MCF 10A (cell line): ENCODE results near the gene HTR1E. TPM values are rescaled to one million over a fixed set of nuclear protein-coding genes. Genes with fewer than 3 reads are reported as not detected.
A peak's percentile ranks its signal among the peaks of the same experiment; 100 is the strongest.
"Not testable (repeated sequence)": the region's sequence is repeated elsewhere in the genome, so short reads cannot be mapped to it uniquely, and the experiment has no call there.

Experiments used
- Bru-seq: library from RNA; stranded (reverse); fragments of 400-500 nt; gene quantifications from one replicate; lab custom pipeline; 2021; lab: Mats Ljungman, UMichigan
- BruChase-seq, 2 experiments: library from RNA; stranded (reverse); fragments of 400-500 nt; gene quantifications; one replicate each; lab custom pipeline; 2021; lab: Mats Ljungman, UMichigan
- BruUV-seq: library from RNA; stranded (reverse); fragments of 400-500 nt; replicated peaks from 2 replicates; lab custom pipeline; 2021; lab: Mats Ljungman, UMichigan
- CTCF ChIA-PET: fragments of 300-600 bp; sonication (Branson Sonifier 250); formaldehyde crosslinking; extraction: SDS; loops from one replicate; lab custom pipeline; 2021; ENCODE audit warnings: antibody characterized with exemption, inconsistent platforms; lab: Yijun Ruan, JAX
- POLR2A ChIA-PET: fragments of 300-600, 350-650 bp; sonication (Branson Sonifier 250); formaldehyde crosslinking; extraction: SDS; loops from one replicate; lab custom pipeline; 2020; ENCODE audit warnings: antibody characterized with exemption, inconsistent platforms; lab: Yijun Ruan, JAX
- DNase-seq: peaks from one replicate; pipeline ENCODE4 v3.0.0-alpha.2; 2018; ENCODE audit not compliant: unreplicated experiment
- H3K27ac Mint-ChIP-seq: one replicate; pipeline ENCODE4 v1.8.0; 2022; ENCODE audit warnings: mild to moderate bottlenecking, low read depth, mixed read lengths; ENCODE audit not compliant: unreplicated experiment
- H3K27me3 Mint-ChIP-seq: one replicate; pipeline ENCODE4 v1.8.0; 2022; ENCODE audit warnings: mixed read lengths; ENCODE audit not compliant: insufficient read depth, unreplicated experiment
- H3K36me3 Mint-ChIP-seq: one replicate; pipeline ENCODE4 v1.8.0; 2022; ENCODE audit warnings: mild to moderate bottlenecking, moderate library complexity, mixed read lengths; ENCODE audit not compliant: insufficient read depth, unreplicated experiment
- H3K4me1 Mint-ChIP-seq: one replicate; pipeline ENCODE4 v1.8.0; 2022; ENCODE audit warnings: mixed read lengths; ENCODE audit not compliant: insufficient read depth, unreplicated experiment
- H3K4me3 Mint-ChIP-seq: one replicate; pipeline ENCODE4 v1.8.0; 2022; ENCODE audit warnings: mild to moderate bottlenecking, moderate library complexity, mixed read lengths; ENCODE audit not compliant: unreplicated experiment
- H3K9me3 Mint-ChIP-seq: one replicate; pipeline ENCODE4 v1.8.0; 2022; ENCODE audit warnings: mixed read lengths; ENCODE audit not compliant: unreplicated experiment
- intact Hi-C: fragments of 100-400 bp; cut with micrococcal nuclease; formaldehyde crosslinking; loops from 2 replicates; pipeline ENCODE4 v1.14.1; 2022
- long read RNA-seq: library from polyadenylated mRNA; stranded (forward); transcript quantifications from one replicate; pipeline ENCODE4 v2.0.0, GENCODE V29; 2022
- total RNA-seq: library from RNA; stranded (reverse); gene quantifications from 2 replicates; pipeline ENCODE4 v1.2.3, GENCODE V29; 2022
- TF ChIP-seq, protein P1 (sequence below): fragments of 200-600 bp; IDR thresholded peaks from one replicate; pipeline ENCODE4 v1.8.0; 2022; ENCODE audit warnings: antibody characterized with exemption, mild to moderate bottlenecking; ENCODE audit not compliant: unreplicated experiment

The HTR1E gene, protein sequence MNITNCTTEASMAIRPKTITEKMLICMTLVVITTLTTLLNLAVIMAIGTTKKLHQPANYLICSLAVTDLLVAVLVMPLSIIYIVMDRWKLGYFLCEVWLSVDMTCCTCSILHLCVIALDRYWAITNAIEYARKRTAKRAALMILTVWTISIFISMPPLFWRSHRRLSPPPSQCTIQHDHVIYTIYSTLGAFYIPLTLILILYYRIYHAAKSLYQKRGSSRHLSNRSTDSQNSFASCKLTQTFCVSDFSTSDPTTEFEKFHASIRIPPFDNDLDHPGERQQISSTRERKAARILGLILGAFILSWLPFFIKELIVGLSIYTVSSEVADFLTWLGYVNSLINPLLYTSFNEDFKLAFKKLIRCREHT
- total RNA-seq = not detected in 2 replicates
- Bru-seq, nascent RNA = not detected
- not detected for BruChase-seq, experiment 1, labeled RNA remaining after a 6-hour chase
- BruChase-seq, experiment 2, labeled RNA remaining after a 2-hour chase = not detected
- long read RNA-seq = 0 reads

DNA sequence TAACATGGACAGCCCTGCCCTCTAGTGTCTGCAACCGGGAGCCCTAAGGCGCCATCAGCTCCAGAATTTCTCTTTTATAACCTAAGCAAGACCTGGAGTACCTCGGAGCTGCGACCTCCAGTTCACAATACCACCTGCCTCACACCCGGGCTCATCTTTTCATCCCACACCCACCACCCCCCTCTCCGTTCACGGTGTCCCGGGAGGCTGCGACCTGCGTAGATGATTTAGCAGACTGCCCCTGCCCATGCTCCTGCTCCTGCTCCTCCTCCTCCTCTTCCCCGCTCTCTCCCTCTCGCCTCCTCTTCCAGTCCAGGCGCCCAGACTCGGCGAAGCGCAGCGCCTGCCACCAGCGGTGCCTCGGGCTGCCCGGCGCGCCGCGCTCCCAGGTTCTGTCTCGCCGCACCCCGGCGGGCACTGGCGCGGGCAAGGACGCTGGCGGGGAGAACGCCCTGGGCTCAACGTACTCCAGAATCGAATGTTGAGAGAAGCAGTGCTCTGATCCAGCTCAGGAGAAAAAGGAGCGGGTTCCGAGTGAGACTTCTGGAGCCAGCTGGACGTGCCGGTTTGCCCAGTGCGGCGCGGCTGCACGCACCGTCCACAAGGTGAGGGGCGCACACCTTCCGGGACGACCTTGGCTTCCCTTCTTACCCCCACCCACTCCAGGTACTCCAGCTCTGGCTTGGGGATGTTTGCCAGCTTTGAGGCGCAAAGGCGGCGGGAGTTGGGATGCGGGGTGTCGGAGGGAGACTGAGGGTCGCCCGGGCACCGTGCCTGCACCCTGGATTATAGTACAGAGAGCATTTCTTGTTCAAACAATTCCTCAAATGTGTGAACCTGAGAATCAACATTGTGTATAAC is at the start of gene HTR1E:
TSS of gene HTR1E (plus strand) at position 310 of the 861 bp plus-strand sequence. CDS start 77,807 bp downstream, outside the sequence.
- POLR2A ChIA-PET = no interaction called here

DNA sequence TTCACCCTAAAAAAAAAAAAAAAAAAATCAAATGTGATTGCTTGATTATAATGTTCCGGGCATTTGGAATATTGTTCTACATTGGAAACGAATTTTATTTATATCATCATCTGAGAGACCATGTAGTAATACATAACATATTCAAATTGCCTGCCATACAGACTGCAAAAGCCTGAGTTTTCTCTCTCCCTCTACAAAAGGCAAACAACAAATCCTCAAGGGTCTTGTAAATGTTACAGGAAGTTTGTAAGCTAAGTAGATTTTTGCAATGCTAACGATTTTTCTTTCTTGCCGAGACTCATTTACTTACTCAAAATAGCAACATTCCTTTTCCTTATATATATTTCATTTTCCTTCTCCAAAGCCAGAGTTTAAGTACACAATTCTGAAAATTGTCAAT is 49.0 kb upstream of the HTR1E start:
- POLR2A ChIA-PET = no interaction called here
- Mint-ChIP-seq H3K27ac (no peak overlapping the region), H3K36me3 (no peaks in the 10 kb centered on the region), H3K27me3 (no peaks in the 10 kb centered on the region), H3K4me3 (no peak overlapping the region), H3K9me3 (peaks cover 17% of the 10 kb centered on the region), H3K4me1 (no peaks in the 10 kb centered on the region)
- CTCF ChIA-PET = interaction anchor here (0.6 kb wide), 1 partner anchor 1743 kb away, joined by 3 read pairs; no protein-coding TSS in a partner anchor
- no peak for DNase-seq
- TF ChIP-seq, protein P1, sequence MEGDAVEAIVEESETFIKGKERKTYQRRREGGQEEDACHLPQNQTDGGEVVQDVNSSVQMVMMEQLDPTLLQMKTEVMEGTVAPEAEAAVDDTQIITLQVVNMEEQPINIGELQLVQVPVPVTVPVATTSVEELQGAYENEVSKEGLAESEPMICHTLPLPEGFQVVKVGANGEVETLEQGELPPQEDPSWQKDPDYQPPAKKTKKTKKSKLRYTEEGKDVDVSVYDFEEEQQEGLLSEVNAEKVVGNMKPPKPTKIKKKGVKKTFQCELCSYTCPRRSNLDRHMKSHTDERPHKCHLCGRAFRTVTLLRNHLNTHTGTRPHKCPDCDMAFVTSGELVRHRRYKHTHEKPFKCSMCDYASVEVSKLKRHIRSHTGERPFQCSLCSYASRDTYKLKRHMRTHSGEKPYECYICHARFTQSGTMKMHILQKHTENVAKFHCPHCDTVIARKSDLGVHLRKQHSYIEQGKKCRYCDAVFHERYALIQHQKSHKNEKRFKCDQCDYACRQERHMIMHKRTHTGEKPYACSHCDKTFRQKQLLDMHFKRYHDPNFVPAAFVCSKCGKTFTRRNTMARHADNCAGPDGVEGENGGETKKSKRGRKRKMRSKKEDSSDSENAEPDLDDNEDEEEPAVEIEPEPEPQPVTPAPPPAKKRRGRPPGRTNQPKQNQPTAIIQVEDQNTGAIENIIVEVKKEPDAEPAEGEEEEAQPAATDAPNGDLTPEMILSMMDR = no peak
- BruUV-seq = no TSS peak
- intact Hi-C loops = no loop called here

More for the DNA sequence above, at the start of gene HTR1E:
- DNase-seq = peak; percentile 48
- Mint-ChIP-seq H3K27me3 (peaks cover 67% of the 10 kb centered on the region), H3K9me3 (no peaks in the 10 kb centered on the region), H3K36me3 (no peaks in the 10 kb centered on the region), H3K4me1 (peaks cover 7% of the 10 kb centered on the region), H3K4me3 (peak within 1 kb of the TSS; percentile 56), H3K27ac (no peak within 1 kb of the TSS)
- intact Hi-C loops = loop anchor here (1.0 to 2.0 kb wide), 3 partner anchors 77 to 1181 kb away; no protein-coding TSS in a partner anchor
- no TSS peak for BruUV-seq
- CTCF ChIA-PET = interaction anchor here (0.6 to 2.4 kb wide), 10 partner anchors 9 to 1137 kb away, joined by 3 to 9 read pairs (median 3); no protein-coding TSS in a partner anchor
- TF ChIP-seq, protein P1 = peak; percentile 68

DNA sequence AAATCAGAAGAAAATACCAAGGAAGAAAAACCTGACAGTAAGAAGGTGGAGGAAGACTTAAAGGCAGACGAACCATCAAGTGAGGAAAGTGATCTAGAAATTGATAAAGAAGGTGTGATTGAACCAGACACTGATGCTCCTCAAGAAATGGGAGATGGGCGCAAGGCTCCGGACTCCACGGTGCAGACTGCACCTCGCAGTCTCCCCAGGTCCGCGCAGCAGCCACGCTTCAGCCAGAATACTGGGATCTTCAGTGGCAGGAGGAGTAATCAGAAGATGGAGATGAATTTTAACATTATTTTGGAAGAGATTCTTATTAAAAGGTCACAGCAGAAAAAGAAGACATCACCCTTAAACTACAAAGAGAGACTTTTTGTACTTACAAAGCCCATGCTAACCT is 40.1 kb upstream of the HTR1E start:
- H3K9me3 Mint-ChIP-seq, H3K36me3 Mint-ChIP-seq, BruUV-seq, H3K4me3 Mint-ChIP-seq, intact Hi-C loops, DNase-seq, POLR2A ChIA-PET, H3K27ac Mint-ChIP-seq, CTCF ChIA-PET, H3K4me1 Mint-ChIP-seq, H3K27me3 Mint-ChIP-seq: not testable (repeated sequence)

DNA sequence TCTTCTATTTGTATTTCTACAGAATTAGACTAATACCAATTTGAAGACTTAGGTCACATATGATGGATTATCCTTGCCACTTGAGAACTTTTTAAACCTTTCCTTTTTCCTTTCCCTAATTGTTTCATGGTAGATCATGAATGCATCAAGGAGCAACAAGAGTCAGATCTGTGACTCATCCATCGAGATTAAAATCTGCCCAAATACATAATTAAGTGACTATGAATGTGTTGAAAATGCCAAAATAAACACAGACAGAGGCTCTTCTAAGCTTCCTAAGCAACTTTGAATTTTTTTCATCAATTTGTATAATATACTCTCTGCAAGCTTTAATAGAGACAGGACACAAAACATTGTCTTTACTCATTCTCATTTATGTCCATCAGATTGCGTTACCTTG is 23.5 kb upstream of the HTR1E start:
- Mint-ChIP-seq H3K36me3 (no peaks in the 10 kb centered on the region), H3K4me1 (peaks cover 14% of the 10 kb centered on the region), H3K9me3 (no peaks in the 10 kb centered on the region), H3K27me3 (no peaks in the 10 kb centered on the region), H3K4me3 (no peak overlapping the region), H3K27ac (no peak overlapping the region)
- BruUV-seq = no TSS peak
- CTCF ChIA-PET = interaction anchor here (0.6 kb wide), 1 partner anchor 1116 kb away, joined by 3 read pairs; no protein-coding TSS in a partner anchor
- POLR2A ChIA-PET = interaction anchor here (0.5 to 0.6 kb wide), 2 partner anchors 85 to 112 kb away, joined by 3 to 5 read pairs; no protein-coding TSS in a partner anchor
- TF ChIP-seq, protein P1 = no peak
- intact Hi-C loops = no loop called here
- peak; percentile 35 for DNase-seq
